HG02885 (cell line): ENCODE data around the gene HES7.
"Not testable (repeated sequence)": the region's sequence is repeated elsewhere in the genome, so short reads cannot be mapped to it uniquely, and the experiment has no call there.

ENCODE experiments used
- ATAC-seq: cut with Tn5 transposase; IDR thresholded peaks from one replicate; pipeline ENCODE4 v1.9.1; 2021; ENCODE audit warnings: mild to moderate bottlenecking; ENCODE audit not compliant: unreplicated experiment, poor library complexity

Gene HES7

GRCh38 chr17:8105957-8106398 is 17.9 kb downstream of the HES7 start:
- ATAC-seq: no peak

GRCh38 chr17:8104911-8105310 is 19.0 kb downstream of the HES7 start:
- no peak for ATAC-seq

DNA sequence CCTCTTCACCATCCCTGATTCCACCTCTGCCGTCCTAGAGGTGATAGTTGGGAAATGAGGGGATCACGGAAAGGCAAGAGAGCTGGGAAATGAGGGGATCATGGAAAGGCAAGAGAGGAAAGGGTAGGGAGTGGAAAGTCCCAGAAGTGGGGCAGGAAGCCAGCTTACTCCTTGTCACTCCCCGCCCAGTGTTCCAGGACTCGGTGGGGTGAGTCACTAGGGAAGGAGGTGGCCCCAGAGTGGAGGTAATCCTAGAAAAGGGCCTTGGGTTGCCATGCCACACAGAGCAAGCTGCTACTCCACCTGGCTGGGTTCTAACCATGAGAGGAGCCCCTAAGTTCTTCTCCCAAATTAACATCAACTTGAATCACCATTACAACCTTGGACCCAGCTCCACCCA is 20.4 kb downstream of the HES7 start:
- ATAC-seq: no peak

DNA sequence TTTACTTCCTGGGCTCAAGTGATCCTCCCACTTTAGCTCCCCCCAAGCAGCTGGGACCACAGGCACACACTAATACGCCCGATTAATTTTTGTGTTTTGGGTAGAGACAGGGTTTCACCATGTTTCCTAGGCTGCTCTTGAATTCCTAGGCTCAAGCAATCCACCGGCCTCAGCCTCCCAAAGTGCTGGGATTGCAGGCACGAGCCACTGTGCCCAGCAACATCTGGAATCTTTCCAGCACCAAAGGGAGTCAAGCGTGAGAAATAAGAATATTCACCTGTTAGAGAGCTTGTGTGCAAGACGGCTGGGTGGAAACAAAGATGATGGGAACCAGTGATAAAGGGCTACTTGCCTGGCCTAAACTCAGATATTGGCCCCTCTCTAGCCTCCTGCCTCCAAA is 22.2 kb downstream of the HES7 start:
- no peak for ATAC-seq

DNA sequence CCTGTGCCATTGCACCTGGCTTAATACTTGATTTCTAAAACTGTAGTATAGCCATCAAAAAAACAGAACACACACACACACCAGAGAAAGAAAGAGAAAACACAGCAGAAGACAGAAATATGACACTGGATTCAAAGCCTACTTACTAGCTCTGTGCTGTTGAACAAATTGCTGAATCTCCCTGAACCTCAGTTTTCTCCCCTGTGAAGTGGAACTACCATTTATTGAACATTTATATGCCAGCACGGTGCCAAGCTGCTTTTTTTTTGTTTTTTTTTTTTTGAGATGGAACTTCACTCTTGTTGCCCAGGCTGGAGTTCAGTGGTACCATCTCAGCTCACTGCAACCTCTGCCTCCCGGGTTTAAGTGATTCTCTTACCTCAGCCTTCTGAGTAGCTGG is 23.1 kb downstream of the HES7 start:
- no peak for ATAC-seq

- no peak for ATAC-seq
Measured at GRCh38 chr17:8100111-8100510, 23.8 kb downstream of the HES7 start.

DNA sequence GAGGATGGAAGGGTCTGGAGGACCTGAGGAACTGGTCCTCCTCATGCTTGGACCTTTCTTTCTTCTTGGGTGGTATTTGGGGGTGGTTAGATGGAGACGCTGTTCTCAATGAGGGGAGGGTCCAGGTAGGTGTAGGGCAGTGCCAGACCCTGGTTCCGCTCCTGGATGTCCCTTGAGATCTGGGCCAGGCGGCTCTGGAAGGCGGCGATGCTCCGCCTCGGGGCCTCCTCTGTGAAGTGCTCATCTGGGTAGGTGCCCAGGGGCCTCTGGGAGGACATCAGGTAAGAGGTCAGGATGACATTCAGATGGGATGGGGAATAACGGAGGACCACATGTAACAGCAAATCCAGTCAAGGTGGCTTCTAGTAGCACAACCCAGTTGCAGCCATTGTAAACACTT is 27.4 kb downstream of the HES7 start:
- ATAC-seq: no peak

DNA sequence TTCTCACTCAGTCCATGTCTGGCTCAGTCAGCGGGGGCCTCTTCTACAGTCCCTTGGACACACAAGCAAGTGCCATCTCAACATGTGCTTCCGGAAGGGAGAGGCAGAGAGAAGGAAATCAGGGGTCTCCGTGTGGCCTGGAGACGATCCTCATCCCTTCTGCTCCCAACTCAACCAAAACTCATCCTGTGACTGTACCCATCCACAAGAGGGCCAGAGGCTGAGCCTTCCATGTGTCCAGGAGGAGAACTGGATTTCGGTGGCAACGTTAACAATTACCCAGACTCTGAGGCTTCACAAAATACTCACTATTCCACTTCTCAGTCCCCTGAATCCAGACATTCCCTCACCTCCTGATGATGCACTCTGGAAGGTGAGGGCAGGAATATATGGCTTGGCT is 28.5 kb downstream of the HES7 start:
- no peak for ATAC-seq

GRCh38 chr17:8091033-8091687 is 32.7 kb downstream of the HES7 start:
- ATAC-seq: no peak

DNA sequence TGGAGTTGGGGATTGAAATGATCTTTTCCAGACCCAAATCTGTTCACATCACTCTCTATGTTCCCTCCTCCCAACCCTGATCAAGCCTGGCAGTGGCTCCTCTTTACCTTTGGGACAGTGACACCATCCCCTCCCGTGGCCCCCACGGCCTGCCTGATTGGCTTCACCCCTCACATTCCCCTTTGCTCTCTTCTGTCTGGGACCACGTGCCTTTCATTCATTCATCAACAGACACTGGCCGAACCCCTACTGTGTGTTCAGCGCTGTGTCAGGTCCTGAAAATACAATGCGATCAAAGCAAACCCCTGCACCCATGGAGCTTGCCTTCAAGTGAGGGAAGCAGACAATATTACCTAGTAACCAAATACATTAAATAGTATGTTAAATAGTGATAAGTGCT is 34.2 kb downstream of the HES7 start:
- no peak for ATAC-seq

GRCh38 chr17:8087952-8088230 is 36.0 kb downstream of the HES7 start:
- no peak for ATAC-seq

DNA sequence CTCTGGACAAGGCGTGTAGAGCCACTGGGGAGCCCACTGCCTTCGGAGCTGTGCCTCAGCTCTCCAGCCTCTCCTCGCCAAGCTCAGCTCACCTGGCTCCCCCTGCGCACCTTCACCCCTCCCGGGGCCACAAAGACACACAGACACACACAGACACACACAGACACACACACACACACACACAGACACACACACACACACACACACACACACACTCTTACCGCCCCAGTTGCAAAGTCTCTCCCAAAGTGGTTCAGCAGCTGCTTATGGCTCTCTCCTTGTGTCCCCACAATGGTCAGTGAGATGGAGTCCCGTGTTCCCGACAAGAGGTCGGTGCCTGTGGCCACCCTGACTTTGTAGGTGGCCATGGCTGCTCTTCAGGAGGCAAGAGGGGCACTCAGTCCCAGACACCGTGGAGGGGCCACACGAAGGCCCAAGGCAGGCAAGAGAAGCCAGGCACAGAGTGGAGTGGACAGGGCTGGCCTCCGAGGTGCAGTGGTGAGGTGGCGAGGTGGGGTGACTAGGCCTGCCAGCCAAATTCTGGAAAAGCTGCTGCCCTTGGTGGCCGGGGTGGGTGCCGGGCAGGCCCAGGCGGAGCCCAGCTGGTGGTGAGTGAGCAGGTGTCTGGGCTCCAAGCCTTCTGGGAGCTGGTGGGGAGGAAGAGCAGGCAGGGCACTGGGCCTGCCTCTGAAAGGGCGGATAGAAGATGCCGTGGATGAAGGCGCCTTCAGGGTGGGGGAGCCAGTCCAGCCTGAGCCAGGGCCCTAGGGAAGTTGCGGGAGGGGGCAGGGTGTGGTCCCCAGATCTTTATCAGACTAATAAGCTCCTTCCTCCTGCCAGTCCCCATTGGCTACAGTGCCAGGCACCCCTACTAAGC is 36.6 kb downstream of the HES7 start, which contains the start of gene ALOX12B:
TSS of gene ALOX12B (minus strand) at position 642 of the 877 bp plus-strand sequence. CDS start at position 368, 274 bp downstream.
- no peak for ATAC-seq

DNA sequence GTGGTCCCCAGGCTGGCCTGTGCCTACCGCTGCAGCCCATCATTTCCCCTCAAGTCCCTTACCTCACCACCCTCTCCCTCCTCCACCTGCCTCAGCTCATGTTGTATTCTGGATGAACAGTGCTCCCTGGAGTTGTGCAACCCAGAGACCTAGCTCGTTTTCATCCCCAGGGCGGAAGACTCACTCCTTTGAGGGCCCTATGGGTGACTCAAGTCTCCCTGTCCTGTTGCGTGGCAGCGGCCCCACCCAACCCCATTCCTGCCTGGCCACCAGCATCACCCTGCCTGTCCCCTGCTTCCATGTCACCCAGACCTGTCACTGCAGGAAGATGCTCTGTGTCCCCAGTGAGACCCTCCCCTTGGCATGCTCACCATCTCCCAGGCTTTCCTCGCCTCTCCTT is 39.7 kb downstream of the HES7 start:
- no peak for ATAC-seq

GRCh38 chr17:8082292-8082691 is 41.6 kb downstream of the HES7 start:
- no peak for ATAC-seq

GRCh38 chr17:8081876-8082275 is 42.0 kb downstream of the HES7 start:
- no peak for ATAC-seq

- ATAC-seq: no peak
Measured at GRCh38 chr17:8080799-8081219, 43.1 kb downstream of the HES7 start.

DNA sequence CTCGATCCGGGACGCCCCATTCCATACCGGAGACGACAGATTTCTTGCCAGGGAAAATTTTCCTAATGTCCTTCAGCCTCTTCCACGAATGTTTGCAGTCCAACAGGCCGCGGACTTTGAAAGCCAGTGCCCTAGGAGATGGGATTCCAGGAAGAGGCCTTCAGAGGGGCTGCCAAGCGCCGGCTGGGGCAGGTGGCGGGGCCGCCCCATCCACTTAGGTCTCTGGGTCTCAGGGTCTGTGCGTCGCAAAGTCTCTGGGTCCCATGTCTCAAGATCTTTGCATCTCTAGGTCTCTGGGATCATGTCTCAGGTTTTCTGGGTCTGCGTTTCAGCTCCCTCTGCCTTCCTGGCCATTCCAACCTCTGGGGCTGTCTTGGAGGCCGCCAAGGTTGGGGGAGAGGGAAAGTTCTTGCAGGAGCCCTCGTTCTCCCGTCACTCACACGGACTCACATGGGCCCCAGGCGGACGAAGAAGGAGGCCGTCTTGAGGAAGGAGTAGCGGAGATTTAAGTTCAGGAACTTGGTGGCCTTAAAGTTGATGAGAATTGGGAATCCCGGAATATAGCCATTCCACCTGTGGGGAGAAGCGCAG is 43.6 kb downstream of the HES7 start:
- no peak for ATAC-seq

DNA sequence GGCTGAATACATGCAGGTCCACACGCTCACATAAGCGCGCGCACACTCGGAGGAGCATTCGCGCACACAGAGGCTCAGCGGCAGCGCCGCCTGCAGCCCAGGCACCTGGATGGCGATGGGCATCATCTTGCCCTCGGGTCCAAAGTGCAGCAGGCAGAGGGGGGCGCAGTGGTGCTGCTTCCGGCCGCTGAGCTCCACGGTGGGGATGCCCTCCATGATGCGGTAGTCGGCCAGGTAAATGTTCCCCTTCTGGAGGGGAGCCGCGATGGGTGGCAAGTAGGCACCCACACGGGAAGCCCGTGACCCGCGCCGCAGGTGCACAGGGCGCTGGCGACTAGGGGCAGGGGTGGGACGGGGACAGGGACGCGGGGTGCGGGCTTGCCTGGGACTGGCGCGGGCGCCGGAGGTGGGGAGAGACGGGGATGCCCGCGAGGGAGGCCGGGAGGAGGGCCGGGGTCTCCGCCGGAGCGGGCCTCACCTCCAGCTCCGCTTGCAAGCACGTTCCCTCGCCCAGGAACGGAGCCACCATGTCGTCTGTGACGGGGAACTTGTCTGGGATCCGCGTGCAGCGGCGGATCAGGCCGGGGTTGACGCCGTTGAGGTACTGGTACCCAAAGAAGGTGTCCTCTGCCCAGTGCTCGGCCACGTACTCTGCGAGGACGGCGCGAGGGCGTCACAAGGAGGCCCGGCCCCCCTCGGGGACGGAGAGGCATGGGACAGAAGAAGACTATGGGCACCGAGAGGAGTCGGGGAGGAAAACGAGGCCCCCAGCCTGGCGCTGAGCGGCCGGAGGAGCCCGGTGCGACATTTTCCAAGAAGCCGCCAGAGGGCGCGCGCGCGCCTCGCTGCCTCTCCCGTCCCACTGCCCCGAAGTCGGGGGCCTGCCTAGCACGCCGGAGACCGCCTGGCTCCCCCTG is 44.4 kb downstream of the HES7 start:
- ATAC-seq: peak; percentile 48

- not testable (repeated sequence) for ATAC-seq
Measured at GRCh38 chr17:8077939-8078338, 46.0 kb downstream of the HES7 start.

- no peak for ATAC-seq
Measured at GRCh38 chr17:8076502-8077266, 47.2 kb downstream of the HES7 start.
